Measurements from ENCODE around the gene RNF220. TPM values are rescaled to one million over a fixed set of nuclear protein-coding genes. Genes with fewer than 3 reads are reported as not detected.
"Not testable (repeated sequence)": the region's sequence is repeated elsewhere in the genome, so short reads cannot be mapped to it uniquely, and the experiment has no call there.

Gene RNF220
- total RNA-seq, 2 donors from 2014 or later: 54.8 to 88.7 TPM

GRCh38 chr1:44685881-44686280 is 280.8 kb downstream of the RNF220 start:
- no peaks in the 10 kb centered on the region for H3K27me3 Mint-ChIP-seq
- H3K36me3 Mint-ChIP-seq (ENCODE audit: low read depth): no peaks in the 10 kb centered on the region
- no peak overlapping the region for H3K4me3 Mint-ChIP-seq
- ATAC-seq (replicated peaks): no peak
- no peak overlapping the region for H3K27ac Mint-ChIP-seq
- H3K4me1 Mint-ChIP-seq: no peaks in the 10 kb centered on the region
- H3K9me3 Mint-ChIP-seq: no peaks in the 10 kb centered on the region

- no peak for ATAC-seq (replicated peaks)
- H3K27ac Mint-ChIP-seq: no peak overlapping the region
- no peaks in the 10 kb centered on the region for H3K36me3 Mint-ChIP-seq (ENCODE audit: low read depth)
- no peaks in the 10 kb centered on the region for H3K9me3 Mint-ChIP-seq
- no peaks in the 10 kb centered on the region for H3K4me1 Mint-ChIP-seq
- no peak overlapping the region for H3K4me3 Mint-ChIP-seq
- H3K27me3 Mint-ChIP-seq: peaks cover 5% of the 10 kb centered on the region
Measured at GRCh38 chr1:44688760-44689446, 283.8 kb downstream of the RNF220 start.

- ATAC-seq (replicated peaks): no peak
- H3K36me3 Mint-ChIP-seq (ENCODE audit: low read depth): no peaks in the 10 kb centered on the region
- no peaks in the 10 kb centered on the region for H3K4me1 Mint-ChIP-seq
- H3K9me3 Mint-ChIP-seq: no peaks in the 10 kb centered on the region
- H3K27ac Mint-ChIP-seq: no peak overlapping the region
- H3K27me3 Mint-ChIP-seq: peaks cover 5% of the 10 kb centered on the region
- no peak overlapping the region for H3K4me3 Mint-ChIP-seq
Measured at GRCh38 chr1:44689447-44689765, 284.4 kb downstream of the RNF220 start.

- Mint-ChIP-seq H3K36me3 (ENCODE audit: low read depth) (no peaks in the 10 kb centered on the region), H3K27me3 (peaks cover 5% of the 10 kb centered on the region), H3K4me3 (no peak overlapping the region), H3K4me1 (peaks cover 11% of the 10 kb centered on the region), H3K27ac (no peak overlapping the region), H3K9me3 (no peaks in the 10 kb centered on the region)
- ATAC-seq (replicated peaks): peak; percentile 77
Measured at GRCh38 chr1:44693159-44693558, 288.1 kb downstream of the RNF220 start.

GRCh38 chr1:44693900-44694299 is 288.8 kb downstream of the RNF220 start:
- H3K27me3 Mint-ChIP-seq: peaks cover 5% of the 10 kb centered on the region
- no peaks in the 10 kb centered on the region for H3K36me3 Mint-ChIP-seq (ENCODE audit: low read depth)
- peaks cover 11% of the 10 kb centered on the region for H3K4me1 Mint-ChIP-seq
- no peak overlapping the region for H3K4me3 Mint-ChIP-seq
- H3K9me3 Mint-ChIP-seq: no peaks in the 10 kb centered on the region
- H3K27ac Mint-ChIP-seq: no peak overlapping the region
- ATAC-seq (replicated peaks): no peak

- no peaks in the 10 kb centered on the region for H3K36me3 Mint-ChIP-seq (ENCODE audit: low read depth)
- H3K4me1 Mint-ChIP-seq: peaks cover 11% of the 10 kb centered on the region
- H3K4me3 Mint-ChIP-seq: no peak overlapping the region
- H3K9me3 Mint-ChIP-seq: no peaks in the 10 kb centered on the region
- H3K27me3 Mint-ChIP-seq: peaks cover 5% of the 10 kb centered on the region
- ATAC-seq (replicated peaks): no peak
- H3K27ac Mint-ChIP-seq: no peak overlapping the region
Measured at GRCh38 chr1:44694863-44695478, 289.9 kb downstream of the RNF220 start.

GRCh38 chr1:44695671-44696070 is 290.6 kb downstream of the RNF220 start:
- Mint-ChIP-seq H3K36me3 (ENCODE audit: low read depth) (no peaks in the 10 kb centered on the region), H3K4me1 (peaks cover 11% of the 10 kb centered on the region), H3K27ac (no peak overlapping the region), H3K27me3 (peaks cover 5% of the 10 kb centered on the region), H3K9me3 (no peaks in the 10 kb centered on the region), H3K4me3 (no peak overlapping the region)
- no peak for ATAC-seq (replicated peaks)

- Mint-ChIP-seq H3K27ac (no peak overlapping the region), H3K4me3 (no peak overlapping the region), H3K27me3 (peaks cover 5% of the 10 kb centered on the region), H3K9me3 (no peaks in the 10 kb centered on the region), H3K36me3 (ENCODE audit: low read depth) (no peaks in the 10 kb centered on the region), H3K4me1 (peaks cover 11% of the 10 kb centered on the region)
- ATAC-seq (replicated peaks): no peak
Measured at GRCh38 chr1:44696101-44696500, 291.0 kb downstream of the RNF220 start.

- Mint-ChIP-seq H3K36me3 (ENCODE audit: low read depth) (no peaks in the 10 kb centered on the region), H3K4me3 (peak overlapping the region; percentile 42), H3K9me3 (no peaks in the 10 kb centered on the region), H3K27ac (peak overlapping the region; percentile 86), H3K27me3 (no peaks in the 10 kb centered on the region), H3K4me1 (peaks cover 11% of the 10 kb centered on the region)
- ATAC-seq (replicated peaks): peak; percentile 79
Measured at GRCh38 chr1:44696789-44697345, 291.8 kb downstream of the RNF220 start.

- no peaks in the 10 kb centered on the region for H3K9me3 Mint-ChIP-seq
- ATAC-seq (replicated peaks): no peak
- H3K27ac Mint-ChIP-seq: no peak overlapping the region
- H3K4me3 Mint-ChIP-seq: no peak overlapping the region
- H3K4me1 Mint-ChIP-seq: peaks cover 11% of the 10 kb centered on the region
- H3K36me3 Mint-ChIP-seq (ENCODE audit: low read depth): no peaks in the 10 kb centered on the region
- no peaks in the 10 kb centered on the region for H3K27me3 Mint-ChIP-seq
Measured at GRCh38 chr1:44698138-44698537, 293.1 kb downstream of the RNF220 start.

GRCh38 chr1:44699375-44699774 is 294.3 kb downstream of the RNF220 start:
- not testable (repeated sequence) for H3K36me3 Mint-ChIP-seq (ENCODE audit: low read depth); H3K9me3 Mint-ChIP-seq; H3K4me3 Mint-ChIP-seq; ATAC-seq (replicated peaks); H3K27ac Mint-ChIP-seq; H3K27me3 Mint-ChIP-seq
- H3K4me1 Mint-ChIP-seq: peaks cover 11% of the 10 kb centered on the region

- Mint-ChIP-seq H3K36me3 (ENCODE audit: low read depth) (no peaks in the 10 kb centered on the region), H3K4me1 (peaks cover 11% of the 10 kb centered on the region), H3K4me3 (no peak overlapping the region), H3K27me3 (no peaks in the 10 kb centered on the region), H3K27ac (no peak overlapping the region), H3K9me3 (no peaks in the 10 kb centered on the region)
- ATAC-seq (replicated peaks): no peak
Measured at GRCh38 chr1:44700573-44700972, 295.5 kb downstream of the RNF220 start.

GRCh38 chr1:44701141-44701573 is 296.1 kb downstream of the RNF220 start:
- peaks cover 11% of the 10 kb centered on the region for H3K4me1 Mint-ChIP-seq
- H3K9me3 Mint-ChIP-seq: no peaks in the 10 kb centered on the region
- no peaks in the 10 kb centered on the region for H3K27me3 Mint-ChIP-seq
- ATAC-seq (replicated peaks): no peak
- H3K27ac Mint-ChIP-seq: no peak overlapping the region
- no peaks in the 10 kb centered on the region for H3K36me3 Mint-ChIP-seq (ENCODE audit: low read depth)
- H3K4me3 Mint-ChIP-seq: no peak overlapping the region
